ENCODE data around the gene ERN1.

ERN1 gene

GRCh38 chr17:64107500-64108236 is 22.3 kb downstream of the ERN1 start:
- peak; percentile 85 for DNase-seq

DNA sequence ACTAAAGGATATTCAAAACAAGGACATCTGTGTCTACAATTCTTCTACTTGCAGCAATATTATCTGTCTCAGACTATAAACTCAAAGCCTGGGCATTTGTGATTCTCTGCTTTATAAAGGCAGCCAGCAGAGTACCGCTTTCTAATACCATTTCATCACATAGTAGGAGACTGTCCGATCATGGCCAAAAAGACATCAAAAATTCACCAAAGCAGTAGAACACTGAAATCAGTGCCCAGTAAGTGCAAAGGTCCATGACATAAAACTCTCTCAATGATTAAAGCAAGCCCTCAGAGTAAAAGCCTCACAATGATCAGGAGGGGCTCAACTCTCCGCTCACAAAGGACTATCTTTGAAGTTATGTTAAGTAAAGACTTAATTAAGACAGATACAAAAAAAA is 23.0 kb downstream of the ERN1 start:
- DNase-seq = no peak

DNA sequence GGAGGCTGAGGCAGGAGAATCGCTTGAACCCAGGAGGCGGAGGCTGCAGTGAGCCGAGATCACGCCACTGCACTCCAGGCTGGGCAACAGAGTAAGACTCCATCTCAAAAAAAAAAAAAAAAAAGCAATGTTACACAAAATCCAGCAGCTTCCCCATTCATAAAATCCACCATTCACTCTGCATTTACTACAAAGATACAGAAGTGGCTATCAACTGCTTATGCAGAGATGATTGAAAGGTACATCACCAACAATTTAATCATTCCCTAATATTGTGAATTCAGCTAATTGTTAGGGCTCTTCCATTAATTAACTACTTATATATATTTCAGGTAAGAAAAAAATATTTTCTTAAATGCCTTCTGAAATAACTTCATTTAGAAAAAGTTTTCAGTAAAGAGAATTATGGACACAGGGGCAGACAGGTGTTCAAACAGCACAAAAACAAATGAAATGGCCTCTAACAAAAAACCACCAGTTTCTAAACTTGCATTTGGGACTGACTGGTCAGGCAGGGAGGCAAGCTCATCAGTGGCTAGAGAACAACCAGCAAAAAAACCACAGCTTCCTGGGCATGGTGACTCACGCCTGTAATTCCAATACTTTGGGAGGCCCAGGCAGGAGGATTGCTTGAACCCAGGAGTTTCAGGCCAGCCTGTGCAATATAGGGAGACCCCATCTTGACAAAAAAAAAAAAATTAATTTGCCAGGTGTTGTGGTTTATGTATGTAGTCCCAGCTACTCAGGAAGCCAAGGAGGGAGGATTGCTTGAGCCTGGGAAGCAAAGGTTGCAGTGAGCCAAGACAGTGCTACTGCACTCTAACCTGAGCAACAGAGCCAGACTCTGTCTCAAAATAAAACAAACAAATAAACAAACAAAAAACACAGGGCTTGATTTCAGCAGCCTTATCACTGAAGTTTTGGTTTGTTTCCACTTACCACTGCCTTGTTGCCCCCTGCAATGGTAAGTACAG is 26.3 kb downstream of the ERN1 start:
- peak; percentile 28 for DNase-seq

GRCh38 chr17:64102627-64103390 is 27.1 kb downstream of the ERN1 start:
- no peak for DNase-seq

- DNase-seq = no peak
Observed at GRCh38 chr17:64099543-64099942, 30.4 kb downstream of the ERN1 start.

GRCh38 chr17:64097196-64097936 is 32.6 kb downstream of the ERN1 start:
- DNase-seq = no peak

GRCh38 chr17:64096037-64096436 is 33.9 kb downstream of the ERN1 start:
- DNase-seq = peak; percentile 61

DNA sequence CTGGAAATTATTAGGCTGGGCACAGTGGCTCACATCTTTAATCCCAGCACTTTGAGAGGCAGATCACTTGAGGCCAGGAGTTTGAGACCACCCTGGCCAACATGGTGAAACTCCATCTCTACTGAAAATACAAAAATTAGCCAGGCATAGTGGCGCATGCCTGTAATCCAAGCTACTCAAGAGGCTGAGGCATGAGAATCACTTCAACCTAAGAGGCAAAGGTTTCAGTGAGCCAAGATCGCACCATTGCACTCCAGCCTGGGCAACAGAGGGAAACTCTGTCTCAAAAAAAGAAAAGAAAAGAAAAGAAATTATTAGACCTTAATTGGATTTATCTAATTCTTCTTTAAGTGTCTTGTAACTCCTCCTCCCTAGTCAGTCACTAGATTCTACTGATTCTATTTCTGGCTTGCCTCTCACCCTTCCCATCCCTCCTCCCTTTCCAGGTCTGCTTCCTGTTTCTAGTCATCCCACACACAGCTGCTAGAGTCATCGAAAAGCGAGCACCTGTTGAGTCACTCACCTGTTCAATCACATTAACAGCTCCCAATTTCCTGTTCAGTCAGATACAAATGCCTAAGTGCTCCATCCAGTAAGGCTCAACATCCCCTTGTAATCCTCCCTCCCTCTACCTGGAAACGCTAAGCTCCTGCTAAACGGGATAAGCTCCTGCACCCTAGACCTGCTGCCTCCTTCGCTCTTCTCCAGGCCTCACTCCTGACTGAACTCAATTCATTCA is 34.6 kb downstream of the ERN1 start:
- DNase-seq = peak; percentile 96

DNA sequence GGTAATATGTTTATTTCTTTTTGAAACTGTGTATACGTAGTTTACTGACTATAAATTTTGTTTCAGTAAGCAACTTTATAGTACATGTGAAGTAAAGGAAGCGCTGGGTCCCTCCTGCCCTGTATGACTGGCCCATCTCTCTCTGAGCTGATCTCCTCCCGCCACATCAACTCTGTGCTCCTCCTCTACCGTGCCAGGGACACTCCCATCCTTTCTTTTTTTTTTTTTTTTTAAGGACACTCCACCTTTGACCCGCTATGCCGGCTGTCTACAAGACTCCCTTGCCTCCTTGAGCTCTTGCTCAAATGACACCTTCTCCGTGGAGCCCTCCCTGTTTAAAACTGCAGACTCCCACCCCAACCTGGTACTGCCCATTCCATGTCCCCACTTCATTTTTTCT is 35.5 kb downstream of the ERN1 start:
- DNase-seq = peak; percentile 6

- peak; percentile 19 for DNase-seq
Observed at GRCh38 chr17:64092952-64093451, 36.9 kb downstream of the ERN1 start.

GRCh38 chr17:64092113-64092512 is 37.8 kb downstream of the ERN1 start:
- no peak for DNase-seq

DNA sequence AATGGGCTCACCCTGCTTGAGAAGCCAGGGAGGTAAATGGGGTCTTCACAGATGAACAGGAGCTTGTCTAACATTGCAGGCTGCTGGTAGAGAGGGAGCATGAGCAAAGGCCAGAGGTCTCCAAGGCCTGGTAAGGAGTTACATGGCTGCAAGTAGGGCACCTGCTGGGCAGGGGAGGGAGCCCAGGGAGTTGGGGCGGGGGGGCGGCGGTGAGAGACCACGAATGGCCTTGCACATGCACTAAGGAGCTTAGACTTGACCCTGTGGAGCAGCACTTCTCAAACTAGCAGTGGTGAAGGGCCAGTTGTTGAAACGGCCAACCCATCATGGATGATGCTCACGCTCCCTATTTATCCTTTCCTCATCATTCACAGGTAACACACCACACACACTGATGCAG is 38.4 kb downstream of the ERN1 start:
- no peak for DNase-seq

- no peak for DNase-seq
Observed at GRCh38 chr17:64091116-64091515, 38.8 kb downstream of the ERN1 start.

GRCh38 chr17:64090144-64090543 is 39.8 kb downstream of the ERN1 start:
- DNase-seq = no peak

DNA sequence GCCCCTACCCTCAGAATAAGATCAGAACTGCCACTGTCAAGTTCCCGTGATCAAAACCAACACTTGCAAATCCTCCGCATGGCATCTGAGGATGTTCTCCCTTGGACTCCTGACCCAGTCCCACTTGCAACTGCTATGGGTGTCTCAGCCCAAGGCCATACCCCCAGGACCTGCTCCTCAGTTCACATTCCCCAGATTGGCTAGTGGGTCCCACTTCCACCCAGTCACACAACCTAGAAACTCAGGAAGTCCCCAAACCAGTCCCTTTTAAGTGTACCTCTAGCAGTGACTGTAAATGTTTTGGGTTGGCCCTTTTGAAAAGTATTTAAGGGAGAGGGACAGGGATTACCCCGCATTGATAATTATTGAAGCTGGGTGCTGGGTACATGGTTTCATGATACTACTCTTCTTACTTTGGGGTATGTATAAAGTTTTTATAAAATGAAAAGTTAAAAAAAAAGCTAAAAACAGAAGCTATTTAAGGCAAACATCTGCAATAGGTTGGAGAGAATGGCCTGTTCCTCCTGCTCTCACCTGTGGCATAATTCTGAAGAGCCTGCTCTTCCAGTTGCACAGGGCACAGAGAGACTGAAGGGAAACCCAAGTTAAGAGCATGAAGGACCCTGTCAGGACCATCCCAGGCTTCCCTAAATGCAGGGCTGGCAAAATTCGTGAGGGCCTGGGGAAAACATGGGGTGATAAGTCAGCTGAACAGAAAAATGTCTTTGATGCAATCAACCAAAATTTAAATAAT is 42.5 kb downstream of the ERN1 start:
- DNase-seq = no peak

DNA sequence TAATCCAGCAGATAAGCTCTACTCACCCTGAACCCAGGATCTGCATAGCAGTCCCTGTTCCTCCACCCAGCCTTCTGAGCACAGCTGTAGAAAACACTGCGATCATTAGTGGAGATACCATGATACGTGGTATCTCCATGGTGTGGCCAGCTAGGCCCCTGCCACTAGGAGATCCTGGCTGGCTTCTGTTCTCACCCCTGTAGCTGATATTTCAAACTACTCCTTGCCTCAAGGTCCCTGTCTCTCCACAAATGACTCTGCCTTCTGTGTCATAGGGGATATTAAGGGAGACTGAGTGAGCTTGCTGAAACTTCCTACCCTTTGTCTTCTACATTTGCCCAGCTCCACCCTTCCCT is 44.3 kb downstream of the ERN1 start:
- DNase-seq = no peak

- DNase-seq = no peak
Observed at GRCh38 chr17:64084940-64085649, 44.8 kb downstream of the ERN1 start.

- peak; percentile 48 for DNase-seq
Observed at GRCh38 chr17:64084086-64084939, 45.6 kb downstream of the ERN1 start.

- DNase-seq = peak; percentile 53
Observed at GRCh38 chr17:64083563-64084085, 46.3 kb downstream of the ERN1 start.
